ENCODE measurements around the gene ASMTL. TPM values are rescaled to one million over a fixed set of nuclear protein-coding genes. Genes with fewer than 3 reads are reported as not detected.

ASMTL gene
- total RNA-seq, 1 donor from 2014 or later, result 31.7 TPM

DNA sequence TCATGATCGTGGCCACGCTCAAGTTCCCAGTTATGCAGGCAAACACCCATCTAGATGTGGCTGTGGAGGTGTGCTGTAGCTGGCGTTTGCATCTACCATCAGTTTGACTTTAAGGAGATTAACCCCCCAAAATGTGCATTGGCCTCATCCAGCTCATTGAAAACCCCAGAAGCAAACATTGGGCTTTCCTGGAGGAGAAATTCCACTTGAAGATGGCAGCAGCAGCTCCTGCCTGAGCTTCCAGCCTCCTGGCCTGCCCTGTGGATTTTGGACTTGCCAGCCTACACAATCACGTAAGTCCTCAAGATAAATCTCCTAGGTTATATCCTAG lies 30.6 kb downstream of the ASMTL start:
- H3K4me1 ChIP-seq, result no peaks in the 10 kb centered on the region
- intact Hi-C loops (cut with DNase I), result loop anchor here (10.0 kb wide), 1 partner anchor 1087 kb away; no protein-coding TSS in a partner anchor
- no peak overlapping the region for H3K27ac ChIP-seq
- peaks cover 2 to 63% of the 10 kb centered on the region in 2 donors for H3K36me3 ChIP-seq
- H3K27me3 ChIP-seq, result no peaks in the 10 kb centered on the region
- H3K9me3 ChIP-seq, result no peaks in the 10 kb centered on the region
- no peak for DNase-seq (ENCODE audit: extremely low spot score in 2 of 2)
- TF ChIP-seq, protein P1, sequence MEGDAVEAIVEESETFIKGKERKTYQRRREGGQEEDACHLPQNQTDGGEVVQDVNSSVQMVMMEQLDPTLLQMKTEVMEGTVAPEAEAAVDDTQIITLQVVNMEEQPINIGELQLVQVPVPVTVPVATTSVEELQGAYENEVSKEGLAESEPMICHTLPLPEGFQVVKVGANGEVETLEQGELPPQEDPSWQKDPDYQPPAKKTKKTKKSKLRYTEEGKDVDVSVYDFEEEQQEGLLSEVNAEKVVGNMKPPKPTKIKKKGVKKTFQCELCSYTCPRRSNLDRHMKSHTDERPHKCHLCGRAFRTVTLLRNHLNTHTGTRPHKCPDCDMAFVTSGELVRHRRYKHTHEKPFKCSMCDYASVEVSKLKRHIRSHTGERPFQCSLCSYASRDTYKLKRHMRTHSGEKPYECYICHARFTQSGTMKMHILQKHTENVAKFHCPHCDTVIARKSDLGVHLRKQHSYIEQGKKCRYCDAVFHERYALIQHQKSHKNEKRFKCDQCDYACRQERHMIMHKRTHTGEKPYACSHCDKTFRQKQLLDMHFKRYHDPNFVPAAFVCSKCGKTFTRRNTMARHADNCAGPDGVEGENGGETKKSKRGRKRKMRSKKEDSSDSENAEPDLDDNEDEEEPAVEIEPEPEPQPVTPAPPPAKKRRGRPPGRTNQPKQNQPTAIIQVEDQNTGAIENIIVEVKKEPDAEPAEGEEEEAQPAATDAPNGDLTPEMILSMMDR (IDR thresholded peaks at IDR 0.05), result no peak
- TF ChIP-seq POLR2A (IDR thresholded peaks at IDR 0.05) (no peak), POLR2AphosphoS5 (IDR thresholded peaks at IDR 0.05; ENCODE audit: insufficient read depth in 1 of 2, low read depth in 1 of 2) (no peak)
- no peak overlapping the region for H3K4me3 ChIP-seq

DNA sequence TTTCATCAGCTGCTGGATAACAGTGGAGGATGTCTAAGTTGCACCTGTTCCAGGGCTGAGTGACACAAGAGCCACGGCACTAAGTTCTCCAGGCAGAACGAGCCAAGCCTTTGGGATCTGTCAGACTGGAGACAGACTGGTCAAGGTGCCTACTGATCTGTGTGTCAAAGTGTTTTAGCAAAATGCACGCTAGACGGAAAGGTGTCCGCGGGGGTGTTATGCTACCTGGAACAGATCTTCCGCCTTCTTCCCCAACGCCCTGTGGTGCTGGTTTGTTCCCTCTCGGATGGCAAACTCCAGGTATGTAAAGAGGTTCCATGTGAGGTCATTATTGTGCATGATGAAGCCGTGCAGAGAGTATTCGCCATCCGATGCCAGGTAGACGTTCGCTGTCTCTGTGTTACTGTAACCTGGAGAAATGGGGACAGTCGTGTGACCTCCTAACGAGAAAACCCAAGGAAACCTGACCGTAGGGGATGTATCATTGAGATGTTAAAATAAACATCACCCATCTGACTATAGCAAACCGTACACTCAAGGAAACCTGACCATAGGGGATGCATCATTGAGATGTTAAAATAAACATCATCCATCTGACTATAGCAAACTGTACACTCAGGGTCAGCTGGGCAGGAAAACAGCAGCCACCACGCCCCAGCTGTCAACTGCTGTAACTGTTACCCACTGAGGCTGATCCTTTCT lies 31.1 kb downstream of the ASMTL start:
- TF ChIP-seq, protein P1 (IDR thresholded peaks at IDR 0.05), result no peak
- no peak for TF ChIP-seq POLR2AphosphoS5 (IDR thresholded peaks at IDR 0.05; ENCODE audit: insufficient read depth in 1 of 2, low read depth in 1 of 2)
- no peak for TF ChIP-seq POLR2A (IDR thresholded peaks at IDR 0.05)
- no peaks in the 10 kb centered on the region for H3K9me3 ChIP-seq
- H3K4me1 ChIP-seq, result no peaks in the 10 kb centered on the region
- DNase-seq (ENCODE audit: extremely low spot score in 2 of 2), result no peak
- intact Hi-C loops (cut with DNase I), result loop anchor here (10.0 kb wide), 1 partner anchor 1087 kb away; no protein-coding TSS in a partner anchor
- no peak overlapping the region for H3K4me3 ChIP-seq
- no peaks in the 10 kb centered on the region for H3K27me3 ChIP-seq
- peaks cover 2 to 67% of the 10 kb centered on the region in 2 donors for H3K36me3 ChIP-seq
- H3K27ac ChIP-seq, result no peak overlapping the region

DNA sequence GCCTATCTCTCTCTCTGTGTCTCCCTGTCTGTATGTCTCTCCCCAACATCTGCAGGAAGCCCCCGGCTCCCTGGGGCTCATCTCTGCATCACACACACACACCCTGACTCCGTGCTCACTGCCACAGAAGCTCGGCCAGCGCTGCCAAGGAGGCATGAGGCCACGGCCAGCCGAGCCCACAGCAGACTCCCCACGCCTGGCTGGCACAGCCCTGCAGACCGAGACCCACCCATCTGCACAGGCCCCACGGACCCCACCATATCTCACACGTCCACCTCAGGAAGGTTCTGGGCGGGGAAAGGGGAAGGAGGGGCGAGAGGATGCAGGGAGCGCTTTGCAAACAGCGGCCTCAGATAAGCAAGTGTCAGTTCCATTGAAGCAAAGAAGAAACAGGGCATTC lies 32.3 kb downstream of the ASMTL start:
- no peak for DNase-seq (ENCODE audit: extremely low spot score in 2 of 2)
- Histone ChIP-seq H3K27ac (no peak overlapping the region), H3K9me3 (no peaks in the 10 kb centered on the region), H3K4me3 (no peak overlapping the region), H3K36me3 (peaks cover 2 to 60% of the 10 kb centered on the region in 2 donors), H3K4me1 (no peaks in the 10 kb centered on the region), H3K27me3 (no peaks in the 10 kb centered on the region)
- intact Hi-C loops (cut with DNase I), result loop anchor here (10.0 kb wide), 1 partner anchor 1086 kb away; no protein-coding TSS in a partner anchor
- TF ChIP-seq, protein P1 (IDR thresholded peaks at IDR 0.05), result no peak
- TF ChIP-seq POLR2AphosphoS5 (IDR thresholded peaks at IDR 0.05; ENCODE audit: insufficient read depth in 1 of 2, low read depth in 1 of 2) (no peak), POLR2A (IDR thresholded peaks at IDR 0.05) (no peak)

DNA sequence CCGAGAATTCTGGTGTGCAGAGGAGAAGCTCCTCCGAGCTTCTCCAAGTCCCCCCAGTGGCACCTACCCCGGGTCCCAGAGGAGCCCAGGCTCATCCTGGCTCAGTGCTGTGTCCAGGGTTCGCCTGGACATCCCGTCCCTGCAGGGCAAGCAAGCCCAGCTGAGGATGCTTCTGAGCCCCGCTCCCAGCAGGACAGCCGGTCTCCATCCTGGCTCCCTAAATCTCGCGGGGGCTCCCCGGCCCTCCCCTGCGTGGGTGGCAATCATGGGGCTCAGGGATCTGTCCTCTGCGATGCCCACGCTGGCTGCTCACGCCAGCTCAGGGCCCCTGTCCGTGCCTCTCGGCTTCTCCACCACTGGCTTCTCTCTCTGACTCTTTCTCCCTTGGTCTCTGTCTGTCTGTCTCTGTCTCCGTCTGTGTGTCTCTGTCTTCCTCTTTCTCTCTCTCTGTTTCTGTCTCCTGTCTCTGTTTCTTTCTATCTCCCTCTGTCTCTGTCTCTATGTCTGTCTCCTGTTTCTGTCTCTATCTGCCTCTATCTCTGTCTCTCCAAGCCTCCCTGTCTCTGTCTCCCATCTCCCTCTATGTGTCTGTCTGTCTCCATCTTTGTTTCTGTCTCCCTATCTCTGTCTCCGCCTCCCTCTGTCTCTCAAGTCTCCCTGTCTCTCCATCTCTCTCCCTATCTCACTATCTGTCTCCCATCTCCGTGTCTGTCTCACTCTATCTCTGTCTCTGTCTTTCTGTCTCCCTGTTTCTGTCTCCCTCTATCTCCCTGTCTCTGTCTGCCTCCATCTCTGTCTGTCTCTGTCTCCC lies 33.0 kb downstream of the ASMTL start:
- Histone ChIP-seq H3K4me1 (no peaks in the 10 kb centered on the region), H3K9me3 (no peaks in the 10 kb centered on the region), H3K4me3 (no peak overlapping the region), H3K36me3 (peaks cover 2 to 55% of the 10 kb centered on the region in 2 donors), H3K27ac (no peak overlapping the region), H3K27me3 (no peaks in the 10 kb centered on the region)
- no peak for DNase-seq (ENCODE audit: extremely low spot score in 2 of 2)
- intact Hi-C loops (cut with DNase I), result loop anchor here (10.0 kb wide), 1 partner anchor 1085 kb away; no protein-coding TSS in a partner anchor
- TF ChIP-seq POLR2A (IDR thresholded peaks at IDR 0.05), result no peak
- TF ChIP-seq, protein P1 (IDR thresholded peaks at IDR 0.05), result no peak
- TF ChIP-seq POLR2AphosphoS5 (IDR thresholded peaks at IDR 0.05; ENCODE audit: insufficient read depth in 1 of 2, low read depth in 1 of 2), result no peak

Measured in vagina (tissue), 2 donors.